GM21528 (cell line): Measurements from ENCODE around the gene SLC24A3.

Source experiments
- ATAC-seq: cut with Tn5 transposase; IDR thresholded peaks from one replicate; pipeline ENCODE4 v1.9.1; 2021; ENCODE audit warnings: mild to moderate bottlenecking, moderate library complexity; ENCODE audit not compliant: unreplicated experiment, low FRiP score

SLC24A3 gene

GRCh38 chr20:19236371-19237055, 24.1 kb downstream of the SLC24A3 start:
- ATAC-seq = no peak

GRCh38 chr20:19241440-19241839, 29.0 kb downstream of the SLC24A3 start:
- ATAC-seq = no peak

DNA sequence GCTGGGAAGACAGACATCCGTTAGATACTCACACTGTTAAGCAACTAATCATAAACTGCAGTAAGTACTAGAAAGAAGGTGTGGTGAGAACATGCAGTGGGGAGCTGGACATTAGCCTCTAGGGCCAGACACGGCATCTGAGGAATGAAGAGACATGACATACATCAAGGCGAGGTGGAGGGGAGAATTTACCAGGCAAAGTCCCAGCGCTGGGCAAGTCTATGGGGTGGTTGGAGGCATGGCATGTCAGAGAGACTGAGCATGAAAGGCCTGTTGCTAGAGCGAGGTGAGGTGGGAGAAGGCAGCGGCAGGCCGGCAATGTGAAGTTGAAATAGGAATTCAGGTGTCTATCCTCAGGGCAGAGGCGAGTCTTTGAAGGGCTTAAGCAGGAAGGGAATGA, 31.8 kb downstream of the SLC24A3 start:
- ATAC-seq = no peak

GRCh38 chr20:19249106-19249879, 36.9 kb downstream of the SLC24A3 start:
- ATAC-seq = no peak

DNA sequence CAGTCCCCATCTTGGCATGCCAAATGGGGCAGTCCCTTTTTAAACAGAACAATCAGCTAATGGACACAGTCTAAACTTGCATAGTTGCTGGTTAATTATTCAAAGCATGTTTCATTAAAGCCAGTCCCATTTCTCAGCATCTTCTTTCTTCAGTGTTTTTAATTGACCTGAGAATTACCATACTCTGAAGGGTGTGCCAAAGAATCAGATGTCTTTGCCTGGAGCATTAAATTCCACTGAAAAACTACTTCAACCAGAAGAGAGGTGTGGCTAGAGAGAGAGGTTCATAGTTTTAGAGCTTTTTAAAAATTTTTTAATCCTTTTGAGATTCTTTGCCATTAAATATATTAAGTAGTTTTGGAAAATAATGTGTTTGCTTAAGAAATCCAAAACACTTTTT, 37.9 kb downstream of the SLC24A3 start:
- ATAC-seq = no peak

- ATAC-seq = no peak
Measured at GRCh38 chr20:19251506-19251905, 39.1 kb downstream of the SLC24A3 start.

DNA sequence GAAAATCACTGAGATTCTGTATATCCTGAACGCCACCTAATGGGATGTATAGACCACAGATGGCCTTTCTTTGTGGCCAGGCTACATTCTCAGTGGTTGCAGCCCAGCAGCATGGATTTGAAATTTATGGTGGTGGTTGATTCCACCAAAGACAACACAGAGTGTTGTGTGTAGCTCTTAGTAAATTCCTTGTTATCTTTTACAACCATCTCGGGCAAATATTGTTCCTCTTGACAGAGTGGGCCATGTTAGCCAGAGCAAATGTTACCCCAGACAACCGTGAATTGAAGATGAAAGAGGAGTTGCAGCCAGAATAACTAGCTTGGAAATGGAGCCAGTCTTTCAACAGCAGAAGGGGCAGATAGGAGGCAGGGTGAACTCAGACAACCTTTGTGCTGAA, 39.5 kb downstream of the SLC24A3 start:
- no peak for ATAC-seq

DNA sequence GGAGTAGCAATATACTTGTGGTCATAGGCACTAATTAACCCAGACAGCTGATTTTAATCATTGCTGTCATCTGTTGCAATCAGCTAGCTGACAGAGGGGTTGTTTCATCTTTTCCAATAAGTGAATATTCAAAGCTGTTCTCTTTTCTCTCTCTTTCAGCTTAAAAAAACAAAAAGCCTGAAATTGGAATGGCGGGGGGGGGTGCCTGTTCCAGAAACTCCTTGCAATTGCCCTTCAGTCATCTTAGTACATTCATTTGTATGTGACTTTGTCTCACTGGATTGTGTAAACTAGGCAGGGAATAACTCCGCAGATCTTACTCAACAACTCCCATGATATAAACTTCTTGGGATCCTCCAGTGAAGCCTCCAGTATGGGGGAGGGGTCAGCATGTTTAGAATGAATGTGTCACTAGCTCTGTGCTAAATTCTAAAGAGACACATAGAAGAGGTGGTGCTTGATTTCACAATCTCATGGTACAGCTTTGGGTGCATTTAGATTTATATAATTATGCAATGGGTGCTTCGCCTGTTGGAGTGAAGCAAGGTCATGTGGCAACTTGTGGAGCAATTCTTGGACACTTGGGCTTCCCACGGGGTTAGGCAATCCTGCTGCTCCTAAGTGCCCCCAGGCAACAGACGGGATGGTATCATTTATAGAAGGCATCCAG, 40.1 kb downstream of the SLC24A3 start:
- ATAC-seq = no peak

GRCh38 chr20:19253316-19253715, 40.9 kb downstream of the SLC24A3 start:
- ATAC-seq = no peak

- ATAC-seq = no peak
Measured at GRCh38 chr20:19253916-19254820, 41.7 kb downstream of the SLC24A3 start.

GRCh38 chr20:19254956-19255355, 42.5 kb downstream of the SLC24A3 start:
- ATAC-seq = no peak

- no peak for ATAC-seq
Measured at GRCh38 chr20:19256085-19256484, 43.6 kb downstream of the SLC24A3 start.

GRCh38 chr20:19256906-19257595, 44.6 kb downstream of the SLC24A3 start:
- ATAC-seq = no peak

- ATAC-seq = no peak
Measured at GRCh38 chr20:19257865-19258264, 45.4 kb downstream of the SLC24A3 start.

DNA sequence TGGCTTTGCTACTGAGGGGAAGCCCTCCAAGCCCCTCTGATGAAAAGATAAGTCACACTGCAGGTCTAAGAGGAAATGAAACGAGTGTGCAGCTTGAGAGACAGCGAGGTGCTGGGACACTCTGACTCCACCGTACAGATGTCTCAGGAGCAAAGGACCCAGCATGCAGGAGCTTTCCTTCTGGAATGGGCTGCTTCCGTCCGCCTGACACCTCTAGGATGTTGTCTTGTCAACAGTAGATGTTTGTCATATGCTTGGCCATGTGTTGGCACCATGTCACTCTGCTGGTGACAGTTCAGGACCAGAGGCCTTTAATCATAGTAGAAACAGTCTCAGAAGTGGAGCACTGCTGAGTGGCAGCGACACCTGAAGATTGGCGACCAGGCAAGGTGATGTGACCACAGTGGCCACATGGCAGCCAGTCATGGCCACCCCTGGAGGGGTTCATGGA, 46.7 kb downstream of the SLC24A3 start:
- no peak for ATAC-seq

DNA sequence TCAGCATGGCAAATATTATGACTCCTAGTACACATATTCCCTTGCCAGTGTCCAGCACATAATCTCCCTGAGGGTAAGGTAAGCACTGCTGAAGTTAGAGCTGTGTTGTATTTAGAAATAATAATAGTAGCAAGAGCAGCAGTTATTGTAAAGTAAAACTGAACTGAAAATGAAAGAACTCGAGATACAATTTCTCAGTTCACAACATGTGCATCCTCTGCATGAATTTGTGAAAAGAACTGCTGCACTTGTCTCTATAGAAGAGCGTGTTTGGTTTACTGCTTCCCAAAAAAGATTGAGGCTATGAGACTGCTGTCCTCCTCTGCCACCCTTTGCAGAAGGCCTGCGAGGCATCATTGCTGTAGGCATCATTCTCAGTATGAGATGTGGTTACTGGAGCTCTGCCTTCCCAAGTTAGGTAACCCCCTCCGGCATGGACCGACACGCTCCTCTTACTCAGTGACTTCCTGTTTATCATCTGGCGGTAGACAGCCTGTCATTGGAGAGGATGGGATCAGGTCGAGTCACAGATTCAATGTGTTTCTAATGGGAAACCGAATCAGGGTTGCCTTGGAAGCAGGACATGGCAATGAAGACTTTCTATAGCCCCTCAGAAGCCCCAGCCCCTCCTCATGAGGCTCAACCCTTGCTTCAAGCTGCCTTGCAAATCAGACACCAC, 48.1 kb downstream of the SLC24A3 start:
- ATAC-seq = peak; percentile 63

DNA sequence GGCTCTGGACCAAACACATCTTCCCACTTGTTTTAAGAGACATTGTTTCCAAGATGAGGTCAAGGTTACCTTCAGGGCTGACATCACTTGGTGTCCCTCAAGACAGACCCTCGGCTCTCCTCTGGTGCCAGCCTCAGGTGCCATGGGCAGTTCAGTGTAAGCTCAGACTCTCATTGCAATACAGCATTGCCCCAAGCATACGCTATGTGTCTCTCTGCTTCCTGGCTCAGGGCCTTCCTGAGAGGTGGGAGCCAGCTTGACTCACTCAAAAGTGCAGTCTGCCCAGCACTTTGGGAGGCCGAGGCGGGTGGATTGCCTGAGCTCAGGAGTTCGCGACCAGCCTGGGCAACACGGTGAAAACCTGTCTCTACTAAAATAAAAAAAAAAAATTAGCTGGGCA, 51.7 kb downstream of the SLC24A3 start:
- ATAC-seq = no peak

DNA sequence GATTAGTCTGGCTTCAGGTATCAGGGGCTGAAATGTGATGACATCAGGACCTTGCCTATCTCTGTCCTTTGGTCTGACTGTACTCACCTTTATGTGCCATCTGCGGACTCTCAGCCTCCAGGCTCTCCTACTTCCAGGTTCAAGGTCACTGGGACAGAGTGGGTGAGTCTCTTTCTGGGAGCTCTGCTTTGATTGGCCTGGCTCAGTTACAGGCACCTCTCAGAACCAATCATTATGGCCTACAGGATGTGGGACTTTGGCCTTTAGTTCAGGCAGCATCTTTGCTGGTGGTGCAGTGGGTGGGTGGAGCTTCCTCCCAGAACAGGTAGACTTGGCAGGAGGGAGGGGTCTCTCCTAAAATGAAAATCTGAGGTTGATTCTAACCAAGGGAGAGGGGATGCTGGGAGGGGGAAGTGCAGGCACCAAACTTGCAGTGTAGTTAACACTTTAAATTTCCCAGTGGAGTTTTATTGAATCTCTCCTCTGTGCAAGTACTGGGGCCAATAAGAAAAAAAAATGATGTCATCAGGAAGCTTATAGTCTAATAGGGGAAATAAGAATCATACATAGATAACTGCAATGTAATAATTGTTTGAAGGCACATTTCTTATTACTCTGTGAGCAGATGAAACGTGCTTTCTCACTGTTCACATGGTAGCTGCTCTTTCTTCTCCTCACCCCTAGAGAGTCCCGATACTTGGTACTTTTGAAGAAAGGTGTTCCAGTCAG, 53.4 kb downstream of the SLC24A3 start:
- ATAC-seq = no peak

GRCh38 chr20:19268426-19268825, 56.0 kb downstream of the SLC24A3 start:
- ATAC-seq = no peak
